HG02571 (cell line): ENCODE data around the gene SLC44A3.
A peak's percentile ranks its signal among the peaks of the same experiment; 100 is the strongest.
"Not testable (repeated sequence)": the region's sequence is repeated elsewhere in the genome, so short reads cannot be mapped to it uniquely, and the experiment has no call there.

Experiments used
- ATAC-seq: cut with Tn5 transposase; IDR thresholded peaks from one replicate; pipeline ENCODE4 v1.9.1; 2021; ENCODE audit warnings: mild to moderate bottlenecking, moderate library complexity; ENCODE audit not compliant: unreplicated experiment

SLC44A3 gene

DNA sequence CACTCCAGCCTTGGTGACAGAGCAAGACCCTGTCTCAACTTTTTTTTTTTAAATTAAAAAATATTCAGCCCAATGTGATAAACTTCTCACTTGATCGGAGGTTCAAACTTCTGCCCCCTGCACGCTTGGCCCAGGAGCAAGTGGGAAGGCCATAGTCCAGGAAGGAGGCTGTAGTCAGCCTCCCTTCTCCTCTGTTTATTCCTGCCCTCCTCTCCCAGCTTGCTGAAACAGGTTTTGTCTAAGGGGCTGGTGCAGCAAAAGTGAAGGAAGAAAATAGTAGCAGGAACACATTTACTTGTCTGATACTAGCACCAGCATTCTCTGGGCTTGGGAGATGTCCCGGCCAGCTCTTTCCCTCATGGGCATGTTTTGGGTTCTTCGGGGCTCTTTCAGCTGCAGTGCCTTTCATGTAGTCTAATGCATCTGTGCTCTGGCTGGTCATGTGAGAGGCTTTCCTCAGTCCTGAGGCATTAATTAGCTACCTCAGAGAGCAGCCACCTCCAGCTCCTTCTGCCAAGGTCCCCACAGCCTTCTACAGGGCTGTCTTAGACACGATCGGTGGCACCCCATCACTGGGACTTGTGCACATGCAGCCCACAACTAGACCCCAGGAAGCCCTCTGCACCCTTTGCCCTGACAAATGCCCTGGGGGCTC lies 12.9 kb downstream of the SLC44A3 start:
- no peak for ATAC-seq

DNA sequence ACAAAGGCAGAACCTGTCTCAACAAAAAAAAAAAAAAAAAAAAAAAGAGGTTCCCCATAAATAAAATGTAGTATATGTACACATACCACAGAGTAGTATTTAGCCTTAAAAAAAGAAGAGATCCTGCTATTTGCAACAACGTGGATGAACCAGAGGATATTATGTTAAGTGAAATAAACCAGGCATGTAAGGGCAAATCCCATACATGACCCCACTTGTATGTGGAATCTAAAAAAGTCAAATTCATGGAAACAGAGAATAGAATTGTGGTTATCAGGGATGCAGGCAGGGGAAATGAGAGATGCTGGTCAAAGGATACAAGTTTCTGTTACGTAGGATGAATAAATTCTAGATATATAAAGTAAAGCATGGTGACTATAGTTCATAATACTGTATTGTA lies 16.7 kb downstream of the SLC44A3 start:
- ATAC-seq = no peak

DNA sequence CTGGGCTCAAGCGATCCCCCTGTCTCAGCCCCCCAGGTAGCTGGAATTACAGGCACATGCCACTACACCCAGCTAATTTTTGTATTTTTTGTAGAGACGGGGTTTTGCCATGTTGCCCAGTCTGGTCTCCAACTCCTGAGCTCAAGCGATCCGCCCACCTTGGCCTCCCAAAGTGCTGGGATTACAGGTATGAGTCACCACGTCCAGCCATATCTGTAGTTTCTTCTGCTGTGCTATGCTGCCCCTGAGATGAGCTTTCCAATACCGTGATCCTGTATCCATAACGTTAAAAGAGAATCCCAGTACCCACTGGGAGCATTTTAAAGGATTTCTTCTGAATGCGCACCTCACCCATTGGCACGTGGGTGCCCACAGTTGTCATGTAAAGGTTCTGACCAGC lies 20.2 kb downstream of the SLC44A3 start:
- ATAC-seq = not testable (repeated sequence)

DNA sequence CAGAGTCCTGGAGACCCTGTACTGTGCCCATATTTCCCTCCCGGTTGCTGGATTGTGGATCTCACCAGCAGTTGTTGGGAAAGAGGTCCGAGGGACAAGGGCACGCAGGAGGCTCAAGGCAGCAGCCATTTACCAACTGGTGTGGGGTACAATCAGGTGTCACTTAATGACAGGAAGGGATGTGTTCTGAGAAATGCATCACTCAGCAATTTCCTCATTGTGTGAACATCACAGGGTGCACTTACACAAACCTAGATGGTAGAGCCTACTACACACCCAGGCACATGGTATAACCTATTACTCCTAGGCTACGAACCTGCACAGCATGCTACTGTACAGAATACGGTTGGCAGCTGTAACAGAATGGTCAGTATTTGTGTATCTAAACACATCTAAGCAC lies 20.7 kb downstream of the SLC44A3 start:
- no peak for ATAC-seq

DNA sequence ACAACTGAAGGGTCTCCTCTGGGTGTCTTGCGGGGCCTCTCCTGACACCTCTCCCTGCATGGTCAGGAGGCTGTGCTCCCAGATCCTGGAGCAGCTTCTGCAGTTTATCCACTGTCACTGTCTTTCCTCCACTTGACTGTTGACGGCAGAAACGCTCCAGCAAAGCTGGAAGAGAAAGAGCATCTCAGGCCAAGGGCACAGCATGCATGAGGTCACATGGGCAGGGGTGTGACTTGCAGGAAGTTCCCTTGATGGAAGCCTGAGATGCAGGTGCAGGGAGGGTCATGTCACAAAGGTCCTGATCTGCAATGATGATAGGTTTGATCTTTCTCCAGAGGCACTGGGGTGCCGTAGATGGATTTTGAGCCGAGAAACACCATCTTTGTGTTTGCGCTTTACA lies 23.3 kb downstream of the SLC44A3 start:
- ATAC-seq = no peak

DNA sequence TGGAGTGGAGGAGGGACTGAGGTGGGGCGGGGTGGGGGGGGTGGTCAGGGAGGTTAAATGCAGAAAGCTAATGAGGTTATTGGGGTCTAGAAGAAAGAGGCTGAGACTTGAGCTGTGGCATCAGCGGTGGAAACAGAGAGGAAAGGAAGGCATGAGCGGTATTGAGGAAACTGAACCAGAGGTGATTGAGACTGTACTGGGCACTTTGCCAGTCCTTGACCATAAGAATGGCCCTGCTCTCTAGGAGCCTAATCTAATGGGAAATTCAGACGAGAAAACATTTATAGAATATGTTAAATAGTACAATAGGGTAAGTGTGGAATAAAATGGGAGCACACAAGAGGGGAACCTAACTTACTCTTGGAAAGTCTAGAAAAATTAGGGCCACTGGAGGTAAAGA lies 23.7 kb downstream of the SLC44A3 start:
- ATAC-seq = no peak

DNA sequence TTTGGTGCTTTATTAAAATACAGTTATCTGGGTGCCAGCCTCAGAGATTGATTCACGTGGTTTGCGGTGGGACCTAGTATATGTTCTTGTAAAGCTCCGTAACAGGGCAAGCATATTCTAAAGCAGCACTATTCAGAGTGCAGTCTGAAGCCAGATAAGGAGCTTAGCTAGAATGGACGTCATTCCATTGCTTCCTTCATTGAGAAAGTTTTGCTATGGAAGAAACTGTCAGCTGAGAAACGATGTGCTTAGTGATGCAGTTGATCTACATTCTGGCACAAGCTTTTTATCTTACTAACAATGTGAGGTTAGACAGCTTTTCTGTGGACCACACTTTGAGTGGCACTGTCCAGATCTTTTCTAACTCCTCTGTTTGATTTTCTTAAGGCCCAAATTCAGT lies 26.2 kb downstream of the SLC44A3 start:
- ATAC-seq = no peak

DNA sequence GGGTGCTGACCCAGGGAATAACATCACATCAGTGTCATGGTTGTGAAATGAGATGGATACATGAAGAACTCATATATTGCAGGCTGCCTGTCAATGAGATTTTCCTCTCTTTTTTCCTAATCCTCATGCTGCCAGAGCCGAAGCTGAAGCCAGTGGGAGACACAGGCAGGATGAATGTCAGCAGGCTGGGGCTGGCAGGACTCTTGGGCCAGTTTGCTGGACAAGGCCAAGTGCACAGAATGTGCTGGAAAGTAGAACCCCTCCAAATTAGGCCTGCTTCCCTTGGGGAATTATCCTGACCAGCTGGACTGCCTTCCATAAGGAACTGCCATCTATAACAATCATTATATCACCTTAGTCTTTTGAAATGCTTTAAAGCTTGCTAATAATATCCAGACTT lies 31.4 kb downstream of the SLC44A3 start:
- ATAC-seq = no peak

DNA sequence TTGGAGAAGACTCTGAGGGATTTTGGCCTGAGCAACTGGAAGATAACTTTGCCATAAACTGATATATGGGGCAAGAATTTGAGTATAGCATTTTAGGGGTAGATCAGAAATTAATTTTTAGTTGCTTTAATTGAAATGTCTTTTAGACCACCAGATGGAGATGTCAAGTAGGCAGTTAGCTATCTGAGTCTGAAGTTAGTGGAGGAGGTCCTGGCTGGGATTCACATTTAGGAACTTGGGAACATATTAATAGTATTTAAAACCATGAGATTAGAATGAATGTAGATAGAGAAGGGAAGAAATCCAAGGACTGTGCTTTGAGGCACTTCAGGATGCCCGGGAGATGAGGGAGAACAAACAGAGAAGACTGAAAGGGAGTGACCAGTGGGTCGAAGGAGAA lies 32.6 kb downstream of the SLC44A3 start:
- no peak for ATAC-seq

DNA sequence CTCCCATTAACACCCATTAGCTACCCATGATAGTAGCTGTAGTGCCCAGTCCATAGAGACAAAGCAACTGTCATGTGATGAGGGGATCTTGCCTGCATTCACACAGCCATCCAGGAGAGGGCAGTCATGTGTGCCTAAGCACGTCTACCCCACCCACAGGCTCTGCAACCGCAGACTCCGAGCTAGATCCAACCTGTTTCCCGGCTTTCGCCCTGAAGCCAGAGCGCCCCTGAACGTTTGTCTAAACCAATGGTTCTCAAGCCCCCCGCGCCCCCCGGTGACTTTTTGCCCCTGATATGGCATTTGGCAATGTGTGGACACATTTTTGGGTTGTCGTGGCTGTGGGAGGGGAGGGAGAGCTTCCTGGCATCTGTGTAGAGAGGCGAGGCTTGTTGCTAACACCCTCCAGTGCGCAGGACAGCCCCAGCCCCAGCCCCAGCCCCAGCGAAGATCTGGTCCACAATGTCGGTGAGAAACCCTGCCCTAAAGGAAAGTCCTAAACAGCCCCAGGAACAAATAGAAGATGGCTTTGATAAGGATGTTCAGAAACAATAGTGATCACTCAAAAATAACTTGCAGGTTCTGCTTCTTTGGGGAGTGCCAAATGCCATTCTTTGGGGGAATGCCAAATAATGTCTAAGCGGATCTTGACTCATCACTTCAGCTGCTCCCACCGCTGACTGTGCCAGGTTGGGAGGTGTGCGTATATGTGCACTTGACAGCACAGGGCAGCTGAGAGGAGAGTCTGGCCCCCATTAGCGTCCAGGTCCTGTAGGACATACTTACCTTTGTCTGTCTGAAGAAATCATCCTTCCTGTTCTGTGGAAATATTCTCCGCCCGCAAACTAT lies 34.5 kb downstream of the SLC44A3 start:
- ATAC-seq = peak; percentile 98

DNA sequence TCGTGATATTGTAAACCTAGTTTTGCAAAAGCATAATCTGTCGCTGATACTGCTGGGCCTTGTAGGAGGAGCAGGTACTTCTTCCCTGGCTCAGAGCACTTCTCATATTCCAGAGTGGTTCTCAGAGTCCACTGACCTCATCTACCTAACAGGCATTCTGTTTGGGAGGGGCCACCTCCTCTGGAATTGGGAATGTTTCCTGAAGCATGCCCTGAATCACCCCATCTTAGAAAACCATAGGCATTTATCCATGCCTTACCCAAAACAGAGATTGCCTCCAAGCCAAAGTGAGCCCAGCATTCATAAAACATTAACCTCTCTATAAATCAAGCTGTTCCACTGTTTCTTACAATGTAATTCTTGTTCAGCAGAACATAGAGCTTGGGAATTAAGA lies 35.1 kb downstream of the SLC44A3 start:
- no peak for ATAC-seq

DNA sequence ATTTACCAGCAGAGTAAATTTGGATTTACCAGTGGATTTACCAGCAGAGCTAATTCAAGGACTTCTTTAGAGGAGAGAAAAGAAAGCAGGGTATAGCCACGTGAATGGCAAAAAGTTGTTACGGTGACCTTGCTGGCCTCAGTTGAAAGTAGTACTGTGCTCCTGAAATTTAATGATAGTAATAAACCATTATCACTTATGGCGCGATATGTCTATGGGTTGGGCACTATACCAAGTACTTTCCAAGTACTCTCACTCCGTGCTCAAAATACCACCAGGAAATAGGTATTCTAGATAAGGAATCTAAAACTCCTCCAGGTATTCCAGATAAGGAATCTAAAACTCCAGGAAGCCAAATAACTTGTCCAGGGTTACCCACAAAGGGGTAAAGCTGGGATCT lies 35.8 kb downstream of the SLC44A3 start:
- no peak for ATAC-seq

DNA sequence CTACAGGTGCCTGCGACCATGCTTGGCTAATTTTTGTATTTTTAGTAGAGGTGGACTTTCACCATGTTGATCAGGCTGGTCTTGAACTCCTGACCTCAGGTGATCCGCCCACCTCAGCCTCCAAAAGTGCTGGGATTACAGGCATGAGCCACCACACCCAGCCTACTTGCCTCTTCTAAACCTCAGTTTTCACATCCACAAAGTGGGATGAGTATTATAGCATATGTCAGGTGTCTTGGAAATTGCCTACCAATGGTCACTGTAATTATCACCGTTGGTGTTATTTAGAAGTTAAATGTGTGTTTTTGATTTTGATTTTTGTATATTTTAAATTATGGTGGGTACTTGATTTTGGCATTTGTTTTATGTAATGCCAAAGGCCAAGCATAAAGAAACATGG lies 36.7 kb downstream of the SLC44A3 start:
- no peak for ATAC-seq

DNA sequence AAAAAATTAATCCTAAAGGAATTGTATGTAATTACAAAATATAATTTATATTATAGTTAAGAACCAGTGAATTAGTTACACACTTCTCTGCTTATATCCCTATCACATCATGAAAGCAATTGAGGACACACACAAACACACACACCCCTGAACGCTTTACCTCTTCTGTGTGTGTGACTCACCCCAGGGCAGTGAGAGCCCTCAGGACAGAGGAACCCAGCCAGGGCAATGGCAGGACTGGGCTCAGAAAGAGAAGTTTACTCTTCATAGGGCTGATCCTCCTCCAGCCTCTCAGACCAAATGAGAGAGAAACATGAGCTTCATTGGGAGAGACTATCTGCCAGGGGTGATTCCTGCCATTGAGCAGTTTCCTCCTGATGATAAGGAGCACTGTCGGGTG lies 38.1 kb downstream of the SLC44A3 start:
- no peak for ATAC-seq

DNA sequence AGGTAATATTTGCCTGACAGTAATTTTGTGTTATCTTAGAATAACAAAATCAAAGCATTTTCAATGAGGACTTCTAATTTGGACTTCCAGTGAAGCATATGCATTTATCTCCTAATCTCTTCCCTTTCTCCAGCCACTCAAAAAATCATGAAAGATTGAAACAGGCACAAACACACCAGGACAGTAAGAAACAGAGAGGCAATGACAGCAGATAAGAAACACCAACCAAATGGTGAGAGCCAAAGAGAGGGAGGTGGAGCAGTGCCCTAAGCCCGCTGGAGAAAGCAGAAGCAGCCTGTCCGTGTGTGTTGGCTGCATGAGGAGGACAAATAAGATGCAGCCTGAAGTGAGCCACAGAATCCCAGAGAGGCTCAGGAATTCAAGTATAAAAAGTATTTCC lies 39.0 kb downstream of the SLC44A3 start:
- ATAC-seq = no peak

DNA sequence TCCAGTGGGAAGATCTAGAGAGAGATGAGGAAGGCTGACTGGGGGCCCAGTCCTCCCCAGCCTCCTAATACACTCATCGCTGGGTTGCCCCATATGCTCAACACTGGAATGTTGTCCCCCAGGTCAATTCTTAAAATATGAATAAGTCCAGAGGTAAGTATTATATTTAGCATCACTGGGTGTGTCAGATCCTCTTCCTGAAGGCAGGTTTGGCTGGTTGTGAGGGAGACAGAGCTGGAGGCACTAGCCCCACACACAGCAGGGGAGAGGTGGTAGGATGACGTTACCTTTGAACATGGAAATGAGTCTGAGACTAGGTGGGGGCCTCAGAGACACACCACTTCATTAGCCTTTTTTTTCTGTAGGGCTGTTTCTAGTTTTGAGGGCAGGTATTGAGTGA lies 42.6 kb downstream of the SLC44A3 start:
- ATAC-seq = no peak

DNA sequence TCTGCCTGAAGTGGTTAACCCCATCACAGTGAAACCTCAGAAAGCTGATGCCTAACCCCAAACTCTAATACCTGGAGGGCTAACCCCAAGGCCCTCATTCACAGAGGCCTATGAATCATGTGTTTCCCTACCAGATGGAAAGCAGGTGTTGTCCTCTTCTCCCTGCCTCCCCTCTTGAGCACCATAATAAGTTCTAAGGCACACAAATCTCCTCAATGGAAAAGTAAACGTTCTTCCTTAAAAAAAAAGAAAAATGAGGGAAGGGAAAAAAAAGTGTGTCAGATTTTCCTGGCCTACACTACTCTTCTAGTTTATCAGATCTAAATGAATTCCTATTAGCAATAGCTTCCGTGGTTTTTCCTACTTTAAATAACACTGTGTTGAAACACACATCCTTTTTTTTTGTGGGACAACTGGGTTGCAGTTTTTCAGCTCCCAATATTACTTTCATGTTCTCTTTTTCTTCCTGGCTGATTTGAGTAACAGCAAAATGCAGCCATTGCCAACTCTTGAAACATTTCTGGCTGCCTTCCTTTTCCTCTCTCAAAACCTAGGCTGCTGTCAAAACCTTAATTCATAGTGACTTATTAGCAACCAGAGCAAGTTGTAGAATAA lies 43.2 kb downstream of the SLC44A3 start:
- ATAC-seq = no peak

DNA sequence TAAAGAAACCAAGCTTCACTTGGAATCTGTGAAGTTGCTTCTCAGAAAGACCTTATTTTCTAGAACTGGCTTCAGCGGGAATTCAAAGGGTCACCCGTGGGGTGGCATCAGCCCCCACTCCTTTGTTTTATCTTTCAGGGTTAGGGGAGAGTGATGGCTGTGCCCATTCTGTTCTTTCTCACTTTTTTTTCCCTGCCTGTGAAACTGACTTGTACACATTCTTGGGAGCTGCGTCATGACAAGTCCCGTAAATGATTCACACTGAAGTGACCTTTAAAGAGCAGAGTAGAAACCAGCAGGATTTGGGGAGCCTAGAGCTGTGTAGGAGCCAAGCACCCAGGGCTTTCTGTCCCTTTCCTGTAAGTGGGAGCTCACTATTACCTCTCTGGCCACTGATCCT lies 43.8 kb downstream of the SLC44A3 start:
- no peak for ATAC-seq

DNA sequence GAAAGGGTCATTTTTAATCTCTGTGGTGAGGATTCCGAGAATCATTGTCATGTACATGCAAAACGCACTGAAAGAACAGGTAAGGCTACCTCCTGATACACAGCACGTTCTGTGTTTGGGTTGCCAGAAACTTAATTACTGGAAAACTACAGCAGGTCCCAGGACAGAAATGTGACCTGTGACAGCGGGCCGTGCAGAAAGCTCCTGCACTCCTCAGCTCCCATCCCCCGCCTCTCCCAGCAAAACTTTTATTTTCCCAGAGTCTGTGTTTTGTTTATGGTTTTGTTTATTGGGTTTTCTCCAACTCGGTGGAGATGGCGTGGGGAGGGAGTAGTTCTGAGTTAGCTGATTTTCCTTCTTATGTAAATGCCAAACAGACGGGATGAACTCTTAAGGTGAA lies 44.7 kb downstream of the SLC44A3 start:
- ATAC-seq = no peak

DNA sequence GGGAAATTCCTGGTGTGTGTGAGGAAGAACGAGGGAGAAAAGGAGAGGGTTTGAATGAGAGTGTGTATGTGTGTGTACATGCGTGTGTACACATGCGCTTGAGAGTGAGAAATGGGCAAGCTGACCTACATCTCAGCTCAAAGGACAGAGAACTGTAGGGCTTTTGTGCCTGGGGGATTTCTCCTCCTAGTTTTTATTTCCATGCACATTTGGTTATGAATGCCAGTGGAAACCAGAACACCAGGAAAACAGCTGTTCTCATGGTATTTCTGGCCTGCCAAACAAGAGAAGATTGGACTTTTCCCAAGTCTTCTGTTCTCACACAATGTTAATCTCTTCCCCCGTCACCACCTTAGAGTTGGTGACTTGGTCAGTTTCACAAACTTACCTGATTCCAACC lies 45.2 kb downstream of the SLC44A3 start:
- ATAC-seq = no peak

DNA sequence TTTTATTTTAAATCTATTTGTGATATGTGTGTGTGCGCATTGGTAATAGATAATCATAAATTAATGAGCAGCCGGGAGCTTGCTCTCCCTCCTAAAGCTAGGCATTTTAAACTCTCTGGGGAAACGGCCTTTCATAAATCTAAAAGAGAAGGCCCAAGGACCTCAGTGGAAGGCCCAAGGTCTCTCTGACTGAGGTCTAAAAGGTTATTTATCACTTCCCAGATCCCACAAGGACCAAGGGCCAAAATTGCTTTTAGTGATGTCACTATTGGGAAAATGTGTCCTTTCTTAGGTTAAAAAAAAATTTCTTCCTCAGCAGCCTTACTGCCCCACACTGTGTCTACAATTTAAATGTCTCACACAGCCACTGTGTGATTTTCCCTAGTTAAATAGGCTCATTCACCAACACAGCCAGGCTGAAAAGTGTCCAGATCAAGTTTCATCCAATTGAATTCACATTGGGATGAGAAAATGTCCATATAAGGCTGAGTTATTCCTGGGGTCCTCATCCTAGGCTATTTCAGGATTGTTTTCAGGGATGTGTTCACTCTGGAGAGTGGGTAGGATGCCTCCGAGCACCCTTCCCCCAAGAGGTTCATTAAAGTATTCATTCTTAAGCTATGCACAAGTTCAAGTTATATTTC lies 46.1 kb downstream of the SLC44A3 start:
- ATAC-seq = no peak

DNA sequence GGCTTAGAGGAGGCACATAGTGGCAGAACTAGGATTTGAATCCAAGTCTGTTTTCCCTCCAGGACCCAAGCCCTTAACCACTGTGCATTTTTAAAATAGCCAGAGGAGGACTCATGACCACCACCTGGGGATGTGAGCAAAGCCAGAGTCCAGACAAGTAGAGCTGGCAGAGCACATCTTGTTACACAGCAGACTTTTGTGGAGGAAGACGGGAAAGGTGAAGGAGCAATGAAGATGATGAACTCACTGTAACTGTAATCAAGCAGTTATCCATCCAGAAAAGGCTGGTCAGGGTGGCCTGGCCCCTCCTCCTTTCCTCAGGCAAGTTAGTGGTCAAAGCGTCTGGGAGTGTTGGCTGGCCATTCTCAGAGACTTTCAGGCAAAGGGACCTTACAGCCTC lies 50.9 kb downstream of the SLC44A3 start:
- no peak for ATAC-seq
